Uterus (tissue), 4 donors: Measurements from ENCODE around the gene GPATCH2. TPM values are rescaled to one million over a fixed set of nuclear protein-coding genes. Genes with fewer than 3 reads are reported as not detected.

Experiments used
- DNase-seq, 2 donors: peaks; one replicate each; pipeline ENCODE4 v3.0.0-alpha.2; 2019 to 2020
- H3K27ac ChIP-seq, 2 donors: fragments of 200-600 bp; sonication (generic); 1 replicate in 1 of 2; 2 replicates in 1 of 2; pipeline ENCODE4 v1.5.1; 2016 to 2018
- H3K27me3 ChIP-seq, 2 donors: fragments of 200-600 bp; sonication (generic); one replicate each; pipeline ENCODE4 v1.5.1; 2018 to 2019; ENCODE audit warnings: control low read depth in 1 of 2
- H3K36me3 ChIP-seq, 2 donors: fragments of 200-600 bp; sonication (generic); one replicate each; pipeline ENCODE4 v1.5.1; 2019; ENCODE audit warnings: control low read depth in 1 of 2
- H3K4me1 ChIP-seq, 2 donors: fragments of 200-600 bp; sonication (generic); one replicate each; pipeline ENCODE4 v1.5.1; 2018 to 2019; ENCODE audit warnings: control low read depth in 1 of 2
- H3K4me3 ChIP-seq, 2 donors: fragments of 200-600 bp; sonication (generic); 1 replicate in 1 of 2; 2 replicates in 1 of 2; pipeline ENCODE4 v1.5.1; 2018 to 2019; ENCODE audit warnings: mild to moderate bottlenecking in 1 of 2
- H3K9me3 ChIP-seq, 2 donors: fragments of 200-600 bp; sonication (generic); one replicate each; pipeline ENCODE4 v1.5.1; 2019; ENCODE audit warnings: control low read depth in 1 of 2
- POLR2A ChIP-seq, 2 donors: fragments of 450-650 bp; IDR thresholded peaks; one replicate each; pipeline ENCODE4 v1.6.1; 2016; ENCODE audit warnings: antibody characterized with exemption in 2 of 2, mild to moderate bottlenecking in 1 of 2, moderate library complexity in 1 of 2
- intact Hi-C: fragments of 100-400 bp; cut with DNase I; formaldehyde crosslinking; loops from one replicate; pipeline ENCODE4 v1.15.1; 2023; ENCODE audit warnings: low total_unique reads
- total RNA-seq, 4 donors: library from RNA; depleted of rRNA in 3 of 4; stranded (reverse); fragments of >200 nt in 3 of 4; gene quantifications; one replicate each; pipeline versions ENCODE4 v1.1.0 to v1.2.4, GENCODE V29; 2014 to 2023
- TF ChIP-seq, protein P1 (sequence below), 4 experiments: fragments of 200-600 bp in 2 of 4; fragments of 450-650 bp in 2 of 4; sonication (generic) in 2 of 4; IDR thresholded peaks; one replicate each; pipeline ENCODE4 v1.5.1; 2016 to 2019; ENCODE audit warnings: antibody characterized with exemption in 4 of 4, mild to moderate bottlenecking in 2 of 4, moderate library complexity in 1 of 4
- donor health status: DM: yes; HTN: yes; CAD: no.

GPATCH2 gene
- total RNA-seq, 4 donors from 2014 or later: 13.1 to 50.3 (median 19.2) TPM

DNA sequence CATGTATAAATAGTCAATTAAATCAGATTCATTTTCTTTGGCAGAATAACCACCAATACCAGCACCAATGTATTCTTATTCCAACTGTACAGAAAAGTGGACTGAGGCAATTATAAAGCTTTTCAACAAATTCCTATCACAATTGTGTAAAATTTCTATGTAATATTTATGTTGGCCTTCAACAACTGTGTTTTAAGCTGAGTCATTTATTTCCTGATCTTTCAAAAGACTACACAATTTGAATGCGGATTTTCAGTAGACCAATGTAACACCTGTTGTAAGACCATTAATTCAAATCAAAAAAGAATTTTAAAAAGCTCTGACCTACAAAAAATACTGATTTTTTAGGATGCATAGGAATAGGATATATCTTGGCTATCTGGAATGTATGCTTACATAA is 25.5 kb downstream of the GPATCH2 start:
- TF ChIP-seq, protein P1, sequence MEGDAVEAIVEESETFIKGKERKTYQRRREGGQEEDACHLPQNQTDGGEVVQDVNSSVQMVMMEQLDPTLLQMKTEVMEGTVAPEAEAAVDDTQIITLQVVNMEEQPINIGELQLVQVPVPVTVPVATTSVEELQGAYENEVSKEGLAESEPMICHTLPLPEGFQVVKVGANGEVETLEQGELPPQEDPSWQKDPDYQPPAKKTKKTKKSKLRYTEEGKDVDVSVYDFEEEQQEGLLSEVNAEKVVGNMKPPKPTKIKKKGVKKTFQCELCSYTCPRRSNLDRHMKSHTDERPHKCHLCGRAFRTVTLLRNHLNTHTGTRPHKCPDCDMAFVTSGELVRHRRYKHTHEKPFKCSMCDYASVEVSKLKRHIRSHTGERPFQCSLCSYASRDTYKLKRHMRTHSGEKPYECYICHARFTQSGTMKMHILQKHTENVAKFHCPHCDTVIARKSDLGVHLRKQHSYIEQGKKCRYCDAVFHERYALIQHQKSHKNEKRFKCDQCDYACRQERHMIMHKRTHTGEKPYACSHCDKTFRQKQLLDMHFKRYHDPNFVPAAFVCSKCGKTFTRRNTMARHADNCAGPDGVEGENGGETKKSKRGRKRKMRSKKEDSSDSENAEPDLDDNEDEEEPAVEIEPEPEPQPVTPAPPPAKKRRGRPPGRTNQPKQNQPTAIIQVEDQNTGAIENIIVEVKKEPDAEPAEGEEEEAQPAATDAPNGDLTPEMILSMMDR (IDR thresholded peaks at IDR 0.05): no peak
- TF ChIP-seq POLR2A (IDR thresholded peaks at IDR 0.05): no peak
- DNase-seq: no peak
- H3K27ac ChIP-seq: no peak overlapping the region
- no peaks in the 10 kb centered on the region for H3K9me3 ChIP-seq
- no peaks in the 10 kb centered on the region for H3K36me3 ChIP-seq
- H3K4me3 ChIP-seq: no peak overlapping the region
- H3K27me3 ChIP-seq: no peaks in the 10 kb centered on the region
- intact Hi-C loops: no loop called here
- no peaks in the 10 kb centered on the region for H3K4me1 ChIP-seq

DNA sequence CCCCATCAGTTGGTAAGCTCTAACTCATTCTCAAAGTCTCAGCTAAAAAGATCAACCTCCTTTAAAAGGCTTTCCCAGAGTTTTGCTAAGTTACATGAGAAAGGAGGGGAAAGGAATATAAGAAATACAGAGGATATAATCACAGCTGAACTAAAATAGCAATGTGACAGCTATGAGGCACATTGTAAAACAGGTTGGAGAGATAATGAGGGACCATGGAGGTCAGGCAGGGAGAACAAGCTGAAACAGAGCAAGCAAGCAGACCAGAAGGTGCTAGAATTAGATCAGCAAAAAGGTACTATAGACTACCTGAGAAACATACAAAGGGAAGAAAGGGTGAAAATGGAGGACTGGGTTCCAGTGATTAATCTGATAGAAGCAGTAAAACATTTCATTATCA is 28.5 kb downstream of the GPATCH2 start:
- Histone ChIP-seq H3K9me3 (no peaks in the 10 kb centered on the region), H3K27me3 (no peaks in the 10 kb centered on the region), H3K4me3 (no peak overlapping the region), H3K4me1 (no peaks in the 10 kb centered on the region), H3K36me3 (no peaks in the 10 kb centered on the region), H3K27ac (no peak overlapping the region)
- no peak for DNase-seq
- intact Hi-C loops: no loop called here
- no peak for TF ChIP-seq POLR2A (IDR thresholded peaks at IDR 0.05)
- TF ChIP-seq, protein P1 (IDR thresholded peaks at IDR 0.05): no peak

GRCh38 chr1:217599154-217599553 is 31.7 kb downstream of the GPATCH2 start:
- no peak overlapping the region for H3K4me3 ChIP-seq
- H3K9me3 ChIP-seq: no peaks in the 10 kb centered on the region
- TF ChIP-seq POLR2A (IDR thresholded peaks at IDR 0.05): no peak
- TF ChIP-seq, protein P1 (IDR thresholded peaks at IDR 0.05): no peak
- H3K27ac ChIP-seq: no peak overlapping the region
- no peaks in the 10 kb centered on the region for H3K4me1 ChIP-seq
- no peak for DNase-seq
- no peaks in the 10 kb centered on the region for H3K27me3 ChIP-seq
- intact Hi-C loops: no loop called here
- H3K36me3 ChIP-seq: no peaks in the 10 kb centered on the region

DNA sequence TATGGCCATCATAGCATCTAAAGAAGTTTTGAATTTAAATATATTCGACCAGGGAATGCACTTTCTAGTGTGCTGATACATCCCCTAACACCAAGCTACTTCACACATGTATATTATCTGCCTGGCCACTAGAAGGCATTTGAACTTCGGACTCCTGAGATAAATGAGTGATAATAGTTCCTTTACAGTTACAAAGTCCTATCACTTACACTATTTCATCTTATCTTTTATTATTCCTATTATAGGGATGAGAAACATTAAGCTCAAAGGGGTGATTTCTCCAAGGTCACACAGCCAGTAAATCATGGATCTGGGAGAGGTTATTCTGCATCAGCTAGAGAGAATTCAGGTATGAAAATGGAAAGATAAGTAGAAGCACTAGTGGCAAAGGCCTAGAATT is 40.3 kb downstream of the GPATCH2 start:
- no peaks in the 10 kb centered on the region for H3K4me1 ChIP-seq
- no peaks in the 10 kb centered on the region for H3K9me3 ChIP-seq
- no peak for TF ChIP-seq POLR2A (IDR thresholded peaks at IDR 0.05)
- TF ChIP-seq, protein P1 (IDR thresholded peaks at IDR 0.05): no peak
- H3K4me3 ChIP-seq: no peak overlapping the region
- H3K27me3 ChIP-seq: no peaks in the 10 kb centered on the region
- intact Hi-C loops: no loop called here
- H3K36me3 ChIP-seq: no peaks in the 10 kb centered on the region
- no peak for DNase-seq
- no peak overlapping the region for H3K27ac ChIP-seq

- H3K4me3 ChIP-seq: no peak overlapping the region
- intact Hi-C loops: no loop called here
Measured at GRCh38 chr1:217586586-217586985, 44.3 kb downstream of the GPATCH2 start.

More at GRCh38 chr1:217586586-217586985, 44.3 kb downstream of the GPATCH2 start:
- Histone ChIP-seq H3K27me3 (no peaks in the 10 kb centered on the region), H3K27ac (no peak overlapping the region), H3K36me3 (no peaks in the 10 kb centered on the region), H3K4me1 (no peaks in the 10 kb centered on the region), H3K9me3 (no peaks in the 10 kb centered on the region)
- TF ChIP-seq, protein P1 (IDR thresholded peaks at IDR 0.05): no peak
- TF ChIP-seq POLR2A (IDR thresholded peaks at IDR 0.05): no peak
- DNase-seq: no peak
